Upper lobe of left lung (tissue), 4 donors: ENCODE measurements around the gene C1QTNF3.
"Not testable (repeated sequence)": the region's sequence is repeated elsewhere in the genome, so short reads cannot be mapped to it uniquely, and the experiment has no call there.

Experiments used
- CTCF ChIP-seq, 6 experiments: fragments of 450-650 bp in 4 of 6; fragments of 200-600 bp in 2 of 6; sonication (generic) in 2 of 6; IDR thresholded peaks; one replicate each; pipeline ENCODE4 v1.5.1; 2016 to 2019; ENCODE audit warnings: antibody characterized with exemption in 6 of 6
- EP300 ChIP-seq, 4 donors: sonication (generic); formaldehyde crosslinking; IDR thresholded peaks; one replicate each; pipeline ENCODE4 v1.5.1; 2017; ENCODE audit warnings: antibody characterized with exemption in 4 of 4, control low read depth in 2 of 4
- POLR2AphosphoS5 ChIP-seq, 2 donors: sonication (generic); formaldehyde crosslinking; IDR thresholded peaks; one replicate each; pipeline ENCODE4 v1.5.1; 2017; ENCODE audit warnings: antibody characterized with exemption in 2 of 2

DNA sequence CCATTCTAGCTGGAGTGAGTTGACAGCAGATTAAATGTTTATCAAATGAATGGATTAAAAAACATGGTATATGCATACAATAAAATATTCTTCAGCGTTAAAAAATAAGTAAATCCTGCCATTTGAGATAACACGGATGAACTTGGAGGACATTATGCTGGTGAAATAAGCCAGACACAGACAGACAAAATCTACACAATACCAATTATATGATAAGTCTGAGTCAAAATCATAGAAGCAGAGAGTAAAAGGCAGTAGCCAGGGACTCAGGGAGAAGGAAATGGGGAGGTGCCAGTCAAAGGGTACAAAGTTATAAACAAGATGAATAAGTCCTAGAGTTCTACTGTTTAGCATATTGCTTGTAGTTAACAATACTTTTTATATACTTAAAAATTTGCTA is 36.5 kb upstream of the C1QTNF3 start:
- TF ChIP-seq CTCF, POLR2AphosphoS5, EP300 (IDR thresholded peaks at IDR 0.05): not testable (repeated sequence)
